VCaP (cell line): ENCODE data around the gene SAGE1.
"Not testable (repeated sequence)": the region's sequence is repeated elsewhere in the genome, so short reads cannot be mapped to it uniquely, and the experiment has no call there.

Experiments used
- H3K27ac ChIP-seq: fragments of 450-650 bp; 2 replicates; pipeline ENCODE4 v1.5.1; 2017
- TF ChIP-seq, protein P1 (sequence below): fragments of 450-650 bp; conservative IDR thresholded peaks from 2 replicates; pipeline ENCODE4 v1.5.1; 2017; ENCODE audit warnings: mild to moderate bottlenecking, moderate library complexity

The SAGE1 gene, protein sequence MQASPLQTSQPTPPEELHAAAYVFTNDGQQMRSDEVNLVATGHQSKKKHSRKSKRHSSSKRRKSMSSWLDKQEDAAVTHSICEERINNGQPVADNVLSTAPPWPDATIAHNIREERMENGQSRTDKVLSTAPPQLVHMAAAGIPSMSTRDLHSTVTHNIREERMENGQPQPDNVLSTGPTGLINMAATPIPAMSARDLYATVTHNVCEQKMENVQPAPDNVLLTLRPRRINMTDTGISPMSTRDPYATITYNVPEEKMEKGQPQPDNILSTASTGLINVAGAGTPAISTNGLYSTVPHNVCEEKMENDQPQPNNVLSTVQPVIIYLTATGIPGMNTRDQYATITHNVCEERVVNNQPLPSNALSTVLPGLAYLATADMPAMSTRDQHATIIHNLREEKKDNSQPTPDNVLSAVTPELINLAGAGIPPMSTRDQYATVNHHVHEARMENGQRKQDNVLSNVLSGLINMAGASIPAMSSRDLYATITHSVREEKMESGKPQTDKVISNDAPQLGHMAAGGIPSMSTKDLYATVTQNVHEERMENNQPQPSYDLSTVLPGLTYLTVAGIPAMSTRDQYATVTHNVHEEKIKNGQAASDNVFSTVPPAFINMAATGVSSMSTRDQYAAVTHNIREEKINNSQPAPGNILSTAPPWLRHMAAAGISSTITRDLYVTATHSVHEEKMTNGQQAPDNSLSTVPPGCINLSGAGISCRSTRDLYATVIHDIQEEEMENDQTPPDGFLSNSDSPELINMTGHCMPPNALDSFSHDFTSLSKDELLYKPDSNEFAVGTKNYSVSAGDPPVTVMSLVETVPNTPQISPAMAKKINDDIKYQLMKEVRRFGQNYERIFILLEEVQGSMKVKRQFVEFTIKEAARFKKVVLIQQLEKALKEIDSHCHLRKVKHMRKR

DNA sequence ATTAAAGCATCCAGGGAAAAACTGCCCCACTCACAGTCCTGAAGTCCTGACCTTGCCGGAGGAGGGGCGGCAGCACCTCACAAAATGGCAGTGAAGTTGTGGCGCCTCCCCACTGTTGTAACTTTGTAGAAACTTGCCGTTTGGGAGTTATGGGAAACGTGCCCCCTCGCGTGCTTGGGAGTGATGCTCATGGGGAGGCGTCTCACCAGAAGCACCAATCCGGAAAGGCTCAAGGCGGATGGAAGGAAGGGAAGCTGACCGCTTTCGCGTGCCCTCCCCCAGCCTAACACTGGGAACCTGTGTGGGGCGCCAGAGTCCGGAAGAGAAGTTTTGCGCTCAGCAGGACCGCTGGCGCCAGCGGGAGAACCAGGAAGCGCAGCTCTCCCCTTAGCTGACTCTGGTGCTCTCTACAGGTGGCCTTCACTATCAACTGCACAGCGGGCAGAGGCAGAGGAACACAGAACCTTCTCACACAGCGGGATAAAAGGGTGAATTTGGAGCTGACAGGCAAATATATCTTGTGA is at the start of gene SAGE1, which contains the start of gene CT45A10:
Gene SAGE1 (plus strand): TSS at position 423 of the 524 bp plus-strand sequence. CDS start 2,527 bp downstream, outside the sequence.
Gene CT45A10 (minus strand): TSS at position 151 of the 524 bp plus-strand sequence. CDS start 8,100 bp downstream, outside the sequence.
- no peak within 1 kb of the TSS for H3K27ac ChIP-seq
- TF ChIP-seq, protein P1, sequence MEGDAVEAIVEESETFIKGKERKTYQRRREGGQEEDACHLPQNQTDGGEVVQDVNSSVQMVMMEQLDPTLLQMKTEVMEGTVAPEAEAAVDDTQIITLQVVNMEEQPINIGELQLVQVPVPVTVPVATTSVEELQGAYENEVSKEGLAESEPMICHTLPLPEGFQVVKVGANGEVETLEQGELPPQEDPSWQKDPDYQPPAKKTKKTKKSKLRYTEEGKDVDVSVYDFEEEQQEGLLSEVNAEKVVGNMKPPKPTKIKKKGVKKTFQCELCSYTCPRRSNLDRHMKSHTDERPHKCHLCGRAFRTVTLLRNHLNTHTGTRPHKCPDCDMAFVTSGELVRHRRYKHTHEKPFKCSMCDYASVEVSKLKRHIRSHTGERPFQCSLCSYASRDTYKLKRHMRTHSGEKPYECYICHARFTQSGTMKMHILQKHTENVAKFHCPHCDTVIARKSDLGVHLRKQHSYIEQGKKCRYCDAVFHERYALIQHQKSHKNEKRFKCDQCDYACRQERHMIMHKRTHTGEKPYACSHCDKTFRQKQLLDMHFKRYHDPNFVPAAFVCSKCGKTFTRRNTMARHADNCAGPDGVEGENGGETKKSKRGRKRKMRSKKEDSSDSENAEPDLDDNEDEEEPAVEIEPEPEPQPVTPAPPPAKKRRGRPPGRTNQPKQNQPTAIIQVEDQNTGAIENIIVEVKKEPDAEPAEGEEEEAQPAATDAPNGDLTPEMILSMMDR, result no peak

DNA sequence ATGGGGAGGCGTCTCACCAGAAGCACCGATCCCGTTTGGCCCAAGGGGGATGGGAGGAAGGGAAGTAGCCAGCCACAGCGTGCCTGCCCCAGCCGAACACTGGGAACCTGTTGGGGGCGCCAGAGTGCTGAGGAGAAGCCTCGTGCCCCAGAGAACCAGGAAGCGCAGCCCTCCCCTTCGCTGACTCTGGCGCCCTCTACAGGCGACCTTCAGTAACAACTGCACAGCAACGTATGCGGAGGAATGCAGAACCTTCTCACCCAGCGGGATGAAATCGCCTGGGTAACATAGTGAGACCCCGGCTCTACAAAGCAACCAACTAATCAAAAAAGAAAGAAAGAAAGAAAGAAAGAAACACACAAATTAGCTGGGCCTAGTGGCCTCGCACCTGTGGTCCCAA is 39.1 kb upstream of the SAGE1 start, which contains the start of gene CT45A8:
Gene CT45A8 (minus strand): TSS at position 101 of the 400 bp plus-strand sequence. CDS start 3,755 bp downstream, outside the sequence.
- not testable (repeated sequence) for H3K27ac ChIP-seq

DNA sequence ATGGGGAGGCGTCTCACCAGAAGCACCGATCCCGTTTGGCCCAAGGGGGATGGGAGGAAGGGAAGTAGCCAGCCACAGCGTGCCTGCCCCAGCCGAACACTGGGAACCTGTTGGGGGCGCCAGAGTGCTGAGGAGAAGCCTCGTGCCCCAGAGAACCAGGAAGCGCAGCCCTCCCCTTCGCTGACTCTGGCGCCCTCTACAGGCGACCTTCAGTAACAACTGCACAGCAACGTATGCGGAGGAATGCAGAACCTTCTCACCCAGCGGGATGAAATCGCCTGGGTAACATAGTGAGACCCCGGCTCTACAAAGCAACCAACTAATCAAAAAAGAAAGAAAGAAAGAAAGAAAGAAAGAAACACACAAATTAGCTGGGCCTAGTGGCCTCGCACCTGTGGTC is 21.8 kb upstream of the SAGE1 start, which contains the start of gene CT45A9:
Gene CT45A9 (minus strand): TSS at position 101 of the 400 bp plus-strand sequence. CDS start 3,751 bp downstream, outside the sequence.
- H3K27ac ChIP-seq, result not testable (repeated sequence)

DNA sequence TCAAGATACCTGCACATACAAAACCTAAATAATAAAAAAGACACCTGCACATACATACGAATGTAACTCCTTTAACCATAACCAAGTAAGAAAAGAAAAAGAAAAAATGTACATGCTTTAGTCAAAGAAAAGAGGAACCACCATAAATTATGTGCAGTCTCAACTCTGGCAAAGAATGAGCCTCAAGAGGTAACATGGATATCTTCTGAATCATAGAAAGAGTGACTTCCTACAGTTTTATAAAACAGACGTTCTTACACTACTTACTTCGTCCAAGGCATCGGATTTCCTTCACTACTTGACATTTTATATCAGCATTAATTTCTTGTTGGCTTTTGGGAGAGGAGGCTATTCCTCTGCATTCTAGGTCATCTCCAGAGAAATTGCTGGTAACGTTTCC is 10.8 kb upstream of the SAGE1 start:
- H3K27ac ChIP-seq, result not testable (repeated sequence)

DNA sequence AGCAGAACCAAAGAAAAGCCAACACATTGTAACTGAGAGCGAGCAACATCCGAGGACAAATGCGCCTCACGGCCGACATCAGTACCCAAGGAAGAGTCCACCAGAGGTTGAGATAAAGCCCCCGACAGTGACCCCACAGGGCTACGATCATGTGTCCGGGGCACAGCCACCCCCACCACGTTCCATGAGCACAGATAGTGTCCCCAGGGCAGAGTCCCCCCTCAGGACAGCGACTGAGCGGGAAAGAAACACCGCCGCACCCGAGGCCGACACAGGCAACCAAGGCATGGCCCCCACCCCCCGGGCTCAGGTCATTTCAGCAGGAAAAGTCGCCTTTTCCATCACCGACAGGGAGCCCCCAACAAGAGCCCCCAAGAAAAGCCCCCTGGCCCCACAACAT is 5.3 kb upstream of the SAGE1 start:
- H3K27ac ChIP-seq, result not testable (repeated sequence)

DNA sequence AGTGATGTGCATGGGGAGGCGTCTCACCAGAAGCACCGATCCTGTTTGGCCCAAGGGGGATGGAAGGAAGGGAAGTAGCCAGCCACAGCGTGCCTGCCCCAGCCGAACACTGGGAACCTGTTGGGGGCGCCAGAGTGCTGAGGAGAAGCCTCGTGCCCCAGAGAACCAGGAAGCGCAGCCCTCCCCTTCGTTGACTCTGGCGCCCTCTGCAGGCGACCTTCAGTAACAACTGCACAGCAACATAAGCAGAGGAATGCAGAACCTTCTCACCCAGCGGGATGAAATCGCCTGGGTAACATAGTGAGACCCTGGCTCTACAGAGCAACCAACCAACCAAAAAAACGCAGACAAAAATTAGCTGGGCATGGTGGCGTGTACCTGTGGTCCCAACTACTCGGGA is 4.5 kb upstream of the SAGE1 start:
- TF ChIP-seq, protein P1, result peak; percentile 17
- not testable (repeated sequence) for H3K27ac ChIP-seq

DNA sequence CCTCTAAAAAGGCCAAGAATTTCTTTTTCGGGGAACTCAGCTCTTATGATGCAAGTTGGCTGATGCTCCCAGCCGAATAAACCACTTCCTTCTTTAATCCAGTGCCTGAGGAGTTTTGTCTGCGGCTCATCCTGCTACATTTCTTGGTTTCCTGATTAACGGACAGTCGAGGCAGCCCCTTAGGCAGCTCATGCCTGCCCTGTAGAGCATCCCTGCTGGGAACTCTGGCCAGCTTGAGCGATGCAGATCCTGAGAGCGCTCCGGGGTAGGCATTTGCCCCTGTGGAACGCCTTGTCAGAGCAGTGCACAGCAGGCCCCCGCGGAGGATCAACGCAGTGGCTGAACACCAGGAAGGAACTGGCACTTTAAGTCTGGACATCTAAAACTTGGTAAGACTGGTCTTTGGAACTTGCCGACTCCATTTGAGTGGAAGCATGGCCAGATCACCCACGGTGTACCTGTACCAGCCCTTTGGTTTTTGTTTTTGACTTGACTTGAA is 3.4 kb upstream of the SAGE1 start:
- H3K27ac ChIP-seq, result no peak overlapping the region
- TF ChIP-seq, protein P1, result no peak

DNA sequence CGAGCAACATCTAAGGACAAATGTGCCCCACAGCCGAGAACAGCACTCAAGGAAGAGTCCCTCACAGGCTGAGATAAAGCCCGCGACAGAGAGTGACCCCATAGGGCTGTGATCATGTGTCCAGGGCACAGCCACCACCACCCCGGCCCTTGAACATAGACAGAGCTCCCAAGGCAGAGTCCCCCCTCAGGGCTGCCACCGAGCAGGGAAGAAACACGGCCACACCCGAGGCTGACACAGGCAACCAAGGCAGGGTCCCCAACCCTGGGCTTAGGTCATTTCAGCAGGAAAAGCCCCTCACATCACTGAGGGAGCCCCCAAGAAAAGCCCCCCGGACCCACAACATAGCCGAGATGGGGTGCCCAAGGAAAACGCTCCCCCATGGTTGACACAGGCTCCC is 735 bp upstream of the SAGE1 start:
- no peak overlapping the region for H3K27ac ChIP-seq
- TF ChIP-seq, protein P1, result no peak

DNA sequence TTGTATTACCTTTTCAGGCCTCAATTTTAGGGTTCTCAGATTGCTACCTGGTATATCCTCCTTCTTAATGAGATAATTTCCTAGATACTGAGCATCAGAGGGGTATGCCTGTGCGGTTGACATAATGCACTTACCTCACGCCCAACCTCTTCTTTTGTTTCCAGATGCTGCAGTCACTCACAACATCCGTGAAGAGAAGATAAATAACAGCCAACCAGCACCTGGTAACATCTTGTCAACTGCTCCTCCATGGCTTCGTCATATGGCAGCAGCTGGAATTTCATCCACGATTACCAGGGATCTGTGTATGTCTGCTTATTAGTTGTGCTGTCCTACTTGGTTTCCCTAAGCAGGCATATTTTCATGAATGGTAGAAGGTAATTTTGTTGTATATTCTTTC is 16.7 kb downstream of the SAGE1 start:
- TF ChIP-seq, protein P1, result no peak
- H3K27ac ChIP-seq, result no peak overlapping the region
